ENCODE measurements around the gene SPATA46.

SPATA46 gene

GRCh38 chr1:162328512-162328911 is 48.1 kb downstream of the SPATA46 start:
- Histone ChIP-seq H3K27ac (ENCODE audit: extremely low read depth, low read depth, low read length) (no peak overlapping the region), H3K4me1 (ENCODE audit: control insufficient read depth, insufficient read depth, low read length) (0 out of 2 replicates have a peak, but pooled peaks cover 2% of the 10 kb centered on the region), H3K36me3 (ENCODE audit: control insufficient read depth in 2 of 2, insufficient read depth in 1 of 2, low read length in 2 of 2) (no peaks in the 10 kb centered on the region), H3K4me3 (ENCODE audit: low read depth, low read length) (no peak overlapping the region), H3K9me3 (ENCODE audit: control insufficient read depth, insufficient read depth, low read depth, low read length) (no peaks in the 10 kb centered on the region)
- CTCF ChIA-PET = no interaction called here
- TF ChIP-seq MZF1 (tag by site-specific recombination; IDR thresholded peaks at IDR 0.05; ENCODE audit: borderline replicate concordance) (0 out of 2 replicates have a peak, but pooled peaks have one; percentile 36), ZNF248 (tag by site-specific recombination; IDR thresholded peaks at IDR 0.05) (no peak), YY2 (tag by site-specific recombination; IDR thresholded peaks at IDR 0.05) (0 out of 2 replicates have a peak, but pooled peaks have one; percentile 15), ZNF341 (tag by site-specific recombination; IDR thresholded peaks at IDR 0.05; ENCODE audit: low read depth) (peak; percentile 61), ZNF121 (tag by site-specific recombination; IDR thresholded peaks at IDR 0.05) (no peak), REST (tag by site-specific recombination; IDR thresholded peaks at IDR 0.05) (no peak)
- POLR2A ChIA-PET = no interaction called here

- Histone ChIP-seq H3K27ac (ENCODE audit: extremely low read depth, low read depth, low read length) (no peak overlapping the region), H3K4me3 (ENCODE audit: low read depth, low read length) (no peak overlapping the region), H3K36me3 (ENCODE audit: control insufficient read depth in 2 of 2, insufficient read depth in 1 of 2, low read length in 2 of 2) (no peaks in the 10 kb centered on the region), H3K9me3 (ENCODE audit: control insufficient read depth, insufficient read depth, low read depth, low read length) (no peaks in the 10 kb centered on the region), H3K4me1 (ENCODE audit: control insufficient read depth, insufficient read depth, low read length) (0 out of 2 replicates have a peak, but pooled peaks cover 2% of the 10 kb centered on the region)
- TF ChIP-seq ZSCAN5A (tag by site-specific recombination; IDR thresholded peaks at IDR 0.05) (no peak), ZNF530 (tag by site-specific recombination; IDR thresholded peaks at IDR 0.05; ENCODE audit: low read depth) (no peak), ZNF692 (tag by site-specific recombination; IDR thresholded peaks at IDR 0.05) (no peak), INSM2 (tag by site-specific recombination; IDR thresholded peaks at IDR 0.05) (no peak), SP7 (tag by site-specific recombination; IDR thresholded peaks at IDR 0.05) (no peak), ZNF830 (tag by site-specific recombination; IDR thresholded peaks at IDR 0.05; ENCODE audit: low read depth) (no peak)
- CTCF ChIA-PET = no interaction called here
- POLR2A ChIA-PET = no interaction called here
These were observed 48.9 kb downstream of the SPATA46 start for GRCh38 chr1:162327788-162328165.

- no peak overlapping the region for H3K27ac ChIP-seq (ENCODE audit: extremely low read depth, low read depth, low read length)
- CTCF ChIA-PET = interaction anchor here (0.5 kb wide), 1 partner anchor 309 kb away, joined by 3 read pairs; no protein-coding TSS in a partner anchor
These were observed 49.4 kb downstream of the SPATA46 start for GRCh38 chr1:162327144-162327787.

More at GRCh38 chr1:162327144-162327787, 49.4 kb downstream of the SPATA46 start:
- POLR2A ChIA-PET = no interaction called here
- H3K4me3 ChIP-seq (ENCODE audit: low read depth, low read length) = no peak overlapping the region
- 0 out of 2 replicates have a peak, but pooled peaks cover 2% of the 10 kb centered on the region for H3K4me1 ChIP-seq (ENCODE audit: control insufficient read depth, insufficient read depth, low read length)
- H3K9me3 ChIP-seq (ENCODE audit: control insufficient read depth, insufficient read depth, low read depth, low read length) = no peaks in the 10 kb centered on the region
- no peak for TF ChIP-seq ZNF623 (tag by site-specific recombination; IDR thresholded peaks at IDR 0.05)
- H3K36me3 ChIP-seq (ENCODE audit: control insufficient read depth in 2 of 2, insufficient read depth in 1 of 2, low read length in 2 of 2) = no peaks in the 10 kb centered on the region

All from HEK293 (cell line).